KOPT-K1 (cell line): ENCODE results near the gene IGFBP1.

ENCODE experiments used
- H3K27ac ChIP-seq: fragments of 200-600 bp; sonication (generic); 2 replicates; pipeline ENCODE4 v1.5.1; 2016; ENCODE audit warnings: antibody characterized with exemption, mild to moderate bottlenecking, low read depth, low read length; ENCODE audit not compliant: poor library complexity, severe bottlenecking
- H3K36me3 ChIP-seq: fragments of 200-600 bp; sonication (generic); 2 replicates; pipeline ENCODE4 v1.5.1; 2017; ENCODE audit warnings: antibody characterized with exemption, mild to moderate bottlenecking, low read length, moderate library complexity; ENCODE audit not compliant: insufficient read depth
- H3K9me3 ChIP-seq: fragments of 200-600 bp; sonication (generic); 2 replicates; pipeline ENCODE4 v1.5.1; 2017; ENCODE audit warnings: antibody characterized with exemption, low read length, mild to moderate bottlenecking; ENCODE audit not compliant: insufficient read depth, poor library complexity, severe bottlenecking

IGFBP1 gene

DNA sequence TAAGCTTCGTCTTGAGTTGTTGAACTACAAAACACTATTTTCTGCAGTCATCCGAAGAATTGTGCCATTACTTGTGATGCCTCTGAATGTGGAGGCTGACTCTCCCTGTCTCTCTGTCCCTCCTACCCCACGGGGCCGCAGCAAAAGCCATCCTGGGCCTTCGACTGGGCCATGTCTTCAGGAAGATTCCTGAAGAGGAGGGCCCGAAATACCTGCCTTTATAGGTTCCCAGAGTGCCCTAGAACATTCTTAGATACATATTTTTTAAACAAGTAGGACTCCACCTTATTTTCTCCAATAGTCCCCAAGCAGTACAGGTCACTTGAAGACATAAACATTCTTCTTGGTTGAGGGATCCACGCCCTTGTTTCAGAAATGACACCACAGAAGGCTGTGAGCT, 24.7 kb downstream of the IGFBP1 start:
- Histone ChIP-seq H3K36me3 (no peaks in the 10 kb centered on the region), H3K9me3 (no peaks in the 10 kb centered on the region), H3K27ac (no peak overlapping the region)

DNA sequence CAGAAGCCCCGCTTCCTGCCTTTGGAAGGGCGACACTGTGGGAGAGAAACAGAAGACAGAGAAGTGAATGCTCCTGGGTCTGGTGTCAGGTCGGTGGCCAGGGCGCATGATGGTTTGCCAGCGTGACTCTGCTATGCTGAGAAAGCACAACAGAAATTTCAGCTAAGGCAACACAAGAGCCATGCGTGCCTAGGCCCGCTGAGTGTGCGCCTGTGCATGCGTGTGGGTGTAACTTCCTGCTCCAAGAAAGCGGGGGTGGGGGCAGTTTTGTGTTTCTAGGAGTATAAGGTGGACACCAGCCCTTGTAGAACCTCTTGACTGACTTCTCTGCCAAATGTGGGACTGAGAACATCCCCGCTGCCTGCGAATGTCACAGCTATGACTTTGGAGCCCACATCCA, 26.6 kb downstream of the IGFBP1 start:
- no peaks in the 10 kb centered on the region for H3K36me3 ChIP-seq
- H3K27ac ChIP-seq: no peak overlapping the region
- H3K9me3 ChIP-seq: no peaks in the 10 kb centered on the region

DNA sequence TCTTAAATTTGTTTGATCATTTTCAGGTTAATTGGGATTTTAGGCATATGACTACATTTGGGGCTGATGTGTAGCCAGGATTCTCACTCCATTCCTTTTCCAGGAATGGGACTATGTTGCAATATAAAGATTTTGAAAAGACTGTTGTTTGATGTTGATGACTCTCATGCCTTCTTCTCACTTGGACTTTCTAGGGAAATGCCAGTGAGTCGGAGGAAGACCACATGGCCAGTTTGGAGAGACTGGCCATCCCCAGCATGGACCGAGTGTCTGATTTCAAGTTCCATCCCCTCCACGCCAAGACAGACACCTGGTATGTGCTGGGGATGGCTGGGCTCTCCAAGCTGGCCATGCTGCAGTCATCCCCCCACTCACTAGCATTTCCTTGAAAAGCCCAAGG, 27.3 kb downstream of the IGFBP1 start:
- Histone ChIP-seq H3K9me3 (no peaks in the 10 kb centered on the region), H3K27ac (no peak overlapping the region), H3K36me3 (no peaks in the 10 kb centered on the region)

DNA sequence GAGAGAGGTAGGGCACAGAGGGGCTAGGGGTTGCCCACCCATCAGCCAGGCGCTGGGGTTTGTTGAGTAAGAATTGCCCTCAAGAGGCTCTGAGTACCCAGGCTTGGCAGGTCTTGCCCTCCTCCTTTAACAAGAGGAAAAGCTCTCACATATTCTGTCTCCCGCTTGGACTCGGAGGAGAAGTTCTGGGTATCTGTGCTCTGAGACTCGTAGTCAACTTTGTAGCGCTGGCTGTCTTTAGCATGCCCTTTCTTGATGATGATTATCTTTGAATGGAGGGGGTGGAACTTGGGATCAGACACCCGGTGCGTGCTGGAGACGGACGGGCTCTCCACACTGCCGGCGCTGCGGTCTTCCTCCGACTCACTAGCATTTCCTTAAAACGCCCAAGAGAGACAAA, 28.8 kb downstream of the IGFBP1 start:
- no peaks in the 10 kb centered on the region for H3K9me3 ChIP-seq
- no peaks in the 10 kb centered on the region for H3K36me3 ChIP-seq
- H3K27ac ChIP-seq: no peak overlapping the region

DNA sequence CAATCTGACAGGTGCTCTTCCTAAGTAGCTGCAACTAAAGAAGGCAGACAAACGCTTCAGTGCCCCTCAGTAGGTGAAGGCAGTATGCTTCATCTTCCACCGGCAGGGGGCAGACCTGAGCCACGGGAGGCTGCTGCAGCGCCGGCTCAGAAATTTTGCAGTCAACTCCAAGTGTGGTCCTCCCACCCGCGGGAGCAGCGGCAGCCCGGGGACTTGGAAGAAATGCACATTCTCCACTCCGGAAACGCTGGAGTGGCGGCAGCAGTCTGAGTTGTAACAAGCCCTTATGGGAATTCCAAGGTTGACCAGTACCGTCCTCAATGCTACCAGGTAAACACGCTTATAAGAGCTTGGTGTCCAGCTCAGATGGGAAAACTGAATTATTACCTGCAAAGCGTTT, 29.4 kb downstream of the IGFBP1 start:
- H3K27ac ChIP-seq: no peak overlapping the region
- no peaks in the 10 kb centered on the region for H3K9me3 ChIP-seq
- no peaks in the 10 kb centered on the region for H3K36me3 ChIP-seq

DNA sequence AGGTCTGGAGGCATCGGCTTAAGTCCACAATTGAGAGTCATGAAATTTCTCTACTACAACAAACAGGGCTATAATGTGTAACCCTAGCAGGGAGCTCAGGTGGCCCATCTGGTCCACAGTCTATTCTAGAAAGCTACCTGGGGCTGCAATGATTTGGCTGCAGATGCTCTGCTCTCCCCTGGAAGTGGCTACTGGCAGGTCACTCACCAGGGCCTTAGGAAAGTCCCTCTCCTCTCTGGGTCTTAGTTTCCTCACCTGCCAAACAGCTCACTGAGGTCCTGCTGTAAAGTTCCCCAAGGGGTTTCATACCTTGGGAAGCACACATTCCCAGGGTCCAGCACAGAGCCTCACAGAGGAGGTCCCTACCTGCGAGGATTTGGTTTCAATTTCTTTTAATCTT, 30.3 kb downstream of the IGFBP1 start:
- no peaks in the 10 kb centered on the region for H3K9me3 ChIP-seq
- no peak overlapping the region for H3K27ac ChIP-seq
- no peaks in the 10 kb centered on the region for H3K36me3 ChIP-seq

DNA sequence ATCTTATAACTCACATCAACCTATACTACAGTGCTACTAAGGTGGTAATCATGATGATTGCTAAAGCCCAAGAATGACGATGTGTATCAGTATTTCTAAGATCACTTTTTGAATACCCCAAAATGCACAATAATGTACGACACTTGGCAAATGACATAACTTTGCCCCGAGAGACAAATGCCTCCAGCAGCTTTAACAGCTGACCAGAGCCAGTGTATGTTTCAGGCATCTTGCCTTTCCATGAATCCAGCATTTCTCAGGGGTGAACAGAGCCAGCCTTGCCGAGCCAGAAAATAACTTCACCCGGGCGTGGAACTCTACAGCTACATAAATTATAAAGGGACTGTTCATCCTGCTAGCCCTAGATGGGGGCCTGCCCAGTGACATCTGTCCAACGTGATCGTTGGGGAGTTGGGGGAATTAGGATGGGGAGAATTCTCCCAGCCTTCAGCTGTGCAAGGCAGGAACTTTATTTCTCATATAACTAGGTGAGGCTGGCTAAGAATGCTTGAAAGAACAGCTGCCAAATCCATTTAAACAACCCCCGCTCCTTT, 31.0 kb downstream of the IGFBP1 start:
- H3K36me3 ChIP-seq: no peaks in the 10 kb centered on the region
- no peak overlapping the region for H3K27ac ChIP-seq
- no peaks in the 10 kb centered on the region for H3K9me3 ChIP-seq

DNA sequence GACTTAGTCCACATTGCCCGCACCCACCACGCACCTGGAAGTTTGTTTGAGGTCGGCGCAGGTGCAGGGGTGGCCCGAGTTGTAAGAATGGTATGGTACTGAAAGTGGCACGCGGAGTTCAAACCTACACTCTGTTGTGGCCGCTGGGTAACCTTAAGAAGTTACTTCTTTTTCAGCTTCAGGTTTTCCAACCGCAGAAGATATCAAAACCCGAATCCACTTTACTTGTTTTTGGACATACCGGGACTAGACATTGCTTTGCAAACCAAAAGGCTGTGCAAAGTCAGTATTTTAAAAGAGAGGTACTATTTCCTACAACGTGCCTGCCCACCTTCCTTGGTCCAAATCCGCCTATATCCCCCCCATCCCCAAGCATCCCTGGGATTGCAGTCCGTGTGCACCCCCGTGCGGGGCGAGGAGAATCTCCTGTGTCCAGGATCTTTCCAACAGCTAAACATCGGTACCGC, 31.7 kb downstream of the IGFBP1 start:
- Histone ChIP-seq H3K9me3 (no peaks in the 10 kb centered on the region), H3K36me3 (no peaks in the 10 kb centered on the region), H3K27ac (no peak overlapping the region)

DNA sequence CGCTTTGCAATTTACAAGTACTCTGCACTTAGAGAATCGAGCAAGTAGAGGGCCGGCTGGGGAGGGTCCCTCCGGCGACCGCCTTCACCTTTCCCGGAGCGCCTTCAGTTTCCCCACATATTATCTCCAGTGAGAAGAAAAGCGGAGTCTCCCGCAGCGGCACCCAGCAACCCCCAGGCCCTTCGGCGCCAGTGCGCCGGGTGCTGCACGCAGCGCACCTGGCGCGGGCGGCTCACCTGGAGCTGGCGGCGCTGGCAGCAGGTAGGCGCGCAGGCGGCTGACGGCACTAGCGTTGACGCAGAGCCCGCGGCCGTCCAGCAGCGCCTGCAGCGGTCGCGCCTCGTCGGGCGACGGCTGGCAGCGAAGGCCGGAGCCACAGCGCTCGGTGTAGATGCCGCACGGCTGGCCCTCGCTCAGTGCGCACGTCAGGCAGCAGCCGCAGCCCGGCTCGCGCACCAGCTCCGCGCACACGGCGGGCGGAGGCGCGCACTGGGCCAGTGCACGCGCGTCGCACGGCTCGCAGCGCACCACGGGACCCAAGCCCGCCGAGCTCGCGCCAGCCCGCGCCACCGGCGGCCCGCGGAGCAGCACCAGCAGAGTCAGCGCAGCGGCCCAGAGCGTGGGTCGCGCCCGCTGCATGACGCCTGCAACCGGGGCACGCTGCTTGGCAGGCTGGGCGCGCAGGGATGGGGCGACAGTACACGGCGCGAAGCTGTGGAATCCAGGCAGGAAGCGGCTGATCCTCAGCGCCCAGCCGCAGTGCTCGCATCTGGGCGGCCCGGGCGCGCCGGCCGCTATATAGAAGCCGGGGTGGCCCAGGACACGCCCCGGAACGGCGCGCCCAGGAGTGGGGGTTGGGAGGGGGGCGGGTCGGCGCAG, 32.5 kb downstream of the IGFBP1 start, which contains the start of gene IGFBP3:
IGFBP3 (minus strand) TSS at position 771 of the 879 bp plus-strand sequence; CDS start at position 639, 132 bp downstream.
- Histone ChIP-seq H3K9me3 (no peaks in the 10 kb centered on the region), H3K27ac (no peak within 1 kb of the TSS), H3K36me3 (no peaks in the 10 kb centered on the region)

DNA sequence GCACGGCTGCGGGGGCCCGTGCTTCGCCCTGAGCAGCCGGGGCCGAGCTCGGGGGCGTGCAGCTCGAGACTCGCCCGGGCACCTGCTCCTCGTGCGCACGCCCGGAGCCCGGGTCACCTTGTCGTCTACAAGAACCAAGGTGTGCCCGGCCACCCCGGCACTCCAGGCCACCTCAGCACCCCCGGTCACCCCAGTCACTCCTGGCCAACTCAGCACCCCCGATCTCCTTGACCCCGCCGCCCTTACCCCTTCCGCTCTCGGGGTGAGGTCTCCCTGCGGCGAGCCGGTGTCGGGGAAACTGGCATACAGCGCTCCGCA, 33.1 kb downstream of the IGFBP1 start:
- Histone ChIP-seq H3K36me3 (no peaks in the 10 kb centered on the region), H3K27ac (no peak overlapping the region), H3K9me3 (no peaks in the 10 kb centered on the region)

DNA sequence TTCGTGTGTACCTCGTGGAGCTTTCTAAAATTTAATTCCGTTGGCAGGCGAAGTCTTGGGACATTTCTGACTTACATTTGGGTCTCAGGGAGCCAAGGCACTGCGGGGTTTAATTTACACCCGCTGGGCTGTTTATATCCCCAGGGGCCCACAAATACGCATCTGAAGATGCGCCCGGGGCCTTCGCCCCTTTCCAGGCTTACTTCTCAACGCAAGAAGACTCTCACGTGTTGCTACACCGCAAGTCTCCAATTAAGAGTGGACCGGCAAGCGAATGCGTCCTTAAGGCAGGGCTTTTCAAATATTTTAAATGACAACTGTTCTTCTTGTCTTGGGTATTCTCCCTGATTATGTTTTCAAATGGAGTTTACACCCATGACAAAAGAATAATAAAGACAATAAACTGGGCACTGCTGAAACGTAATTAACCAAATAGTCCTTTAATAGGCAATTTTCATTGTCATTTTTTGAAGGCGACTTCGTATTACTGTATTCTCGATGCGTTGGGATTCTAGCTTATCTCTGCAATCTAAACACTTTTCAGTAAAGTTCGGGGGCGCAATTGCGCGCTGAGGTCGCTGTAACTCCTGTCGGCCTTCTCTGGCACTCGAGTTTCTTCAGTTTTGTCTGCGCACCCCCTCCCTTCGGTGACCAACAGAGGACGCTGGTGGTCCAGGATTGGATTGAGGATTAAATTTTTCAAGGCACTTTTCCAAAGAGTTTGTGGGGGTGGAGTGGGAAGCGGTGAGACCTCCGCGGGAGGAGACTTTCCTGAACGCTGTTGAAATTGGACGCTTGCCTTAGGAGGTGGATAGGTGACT, 33.6 kb downstream of the IGFBP1 start:
- Histone ChIP-seq H3K36me3 (no peaks in the 10 kb centered on the region), H3K9me3 (no peaks in the 10 kb centered on the region), H3K27ac (no peak overlapping the region)

DNA sequence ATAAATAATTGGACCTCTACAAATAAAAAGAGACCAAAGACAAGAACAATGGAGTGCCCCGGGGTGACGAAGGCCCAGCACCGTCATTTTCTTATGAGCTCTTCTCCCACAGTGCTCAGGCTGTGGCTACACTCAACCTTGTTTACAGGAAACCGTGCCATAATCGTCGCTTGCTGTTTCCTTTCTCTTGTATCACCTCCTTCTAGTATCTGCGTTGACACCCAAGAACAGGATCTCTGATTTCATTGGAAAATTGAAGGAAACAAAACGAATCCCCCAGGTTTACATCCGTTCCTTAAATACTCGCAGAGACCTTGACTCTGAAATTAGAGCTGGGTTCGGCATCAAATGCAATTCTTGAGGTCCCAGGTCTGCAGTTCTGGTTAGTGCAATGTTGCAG, 34.5 kb downstream of the IGFBP1 start:
- H3K36me3 ChIP-seq: no peaks in the 10 kb centered on the region
- no peaks in the 10 kb centered on the region for H3K9me3 ChIP-seq
- no peak overlapping the region for H3K27ac ChIP-seq

DNA sequence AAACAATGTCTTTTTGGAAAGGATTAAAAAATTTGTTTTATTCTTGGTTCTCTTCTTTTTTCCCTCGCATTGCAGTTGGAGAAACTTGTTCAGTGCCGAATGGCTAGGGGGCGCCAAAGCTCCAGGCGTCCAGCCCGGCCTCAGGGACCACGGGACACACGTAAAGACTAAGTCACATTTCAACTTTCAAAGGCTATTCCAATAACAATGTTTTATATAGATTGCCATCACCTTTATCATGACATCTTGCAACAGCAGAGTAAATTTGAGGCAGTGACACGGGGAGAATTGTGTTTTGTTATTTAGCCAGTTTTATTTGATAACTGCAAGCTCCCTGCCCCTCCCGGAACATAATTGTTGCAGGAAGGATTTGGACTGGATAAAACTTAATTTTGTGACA, 35.0 kb downstream of the IGFBP1 start:
- no peak overlapping the region for H3K27ac ChIP-seq
- H3K36me3 ChIP-seq: no peaks in the 10 kb centered on the region
- no peaks in the 10 kb centered on the region for H3K9me3 ChIP-seq

DNA sequence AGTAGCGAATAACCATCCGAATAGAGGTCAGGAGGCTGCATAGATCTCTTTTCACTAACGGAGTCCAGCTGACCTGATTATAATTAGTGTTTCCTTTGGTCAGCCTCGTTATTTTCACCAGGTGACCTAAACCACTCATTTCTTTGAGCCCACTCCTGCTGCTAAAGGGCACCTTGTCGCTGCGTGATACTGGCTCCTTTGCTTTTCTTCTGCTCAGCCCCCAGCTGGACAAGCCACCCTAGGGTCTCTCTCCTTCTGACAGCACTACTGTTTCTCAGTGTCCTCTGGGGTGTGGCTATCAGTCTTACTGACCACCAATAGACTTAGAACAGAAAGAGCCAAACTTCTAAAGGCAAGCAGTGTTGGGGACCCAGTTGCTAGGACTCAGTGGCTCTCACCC, 35.5 kb downstream of the IGFBP1 start:
- H3K9me3 ChIP-seq: no peaks in the 10 kb centered on the region
- H3K36me3 ChIP-seq: no peaks in the 10 kb centered on the region
- no peak overlapping the region for H3K27ac ChIP-seq

DNA sequence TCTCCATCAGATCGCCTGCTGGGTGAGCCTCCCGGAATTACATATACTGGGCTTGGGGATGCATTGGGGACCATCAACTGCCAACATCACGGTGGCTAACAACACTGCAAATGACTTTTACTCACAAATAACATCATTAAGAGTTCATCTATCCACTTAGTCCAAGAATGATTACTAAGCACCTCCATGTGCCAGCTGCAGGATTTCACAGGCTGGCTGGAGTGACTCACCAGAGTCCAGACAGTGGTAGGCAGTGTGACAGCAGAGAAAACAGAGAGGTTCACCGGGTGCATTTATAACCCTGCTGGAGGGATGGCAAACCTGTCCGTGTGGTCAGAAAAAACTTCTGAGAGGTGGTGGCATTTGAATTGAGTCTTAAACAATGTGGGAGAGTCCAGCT, 36.0 kb downstream of the IGFBP1 start:
- no peaks in the 10 kb centered on the region for H3K36me3 ChIP-seq
- no peaks in the 10 kb centered on the region for H3K9me3 ChIP-seq
- H3K27ac ChIP-seq: no peak overlapping the region
